Cardiac fibroblast (primary cell): ENCODE results near the gene NUDT7.
A peak's percentile ranks its signal among the peaks of the same experiment; 100 is the strongest.

Experiments used
- DNase-seq, 2 donors: peaks; one replicate each; pipeline versions ENCODE4 v3.0.0 to v3.0.0-alpha.2; 2010; ENCODE audit warnings: low read depth in 2 of 2
- H3K4me3 ChIP-seq, 2 donors: replicated peaks in 1 of 2; 1 replicate in 1 of 2; 2 replicates in 1 of 2; pipeline ENCODE4 v1.5.1; 2011; ENCODE audit warnings: low read depth in 2 of 2, low read length in 2 of 2, mild to moderate bottlenecking in 2 of 2, moderate library complexity in 1 of 2
- TF ChIP-seq, protein P1 (sequence below): IDR thresholded peaks from one replicate; pipeline ENCODE4 v1.5.1; 2011; ENCODE audit warnings: low read depth, mild to moderate bottlenecking, low read length, inconsistent platforms

Gene NUDT7

GRCh38 chr16:77721752-77722308 is 484 bp upstream of the NUDT7 start:
- DNase-seq: no peak
- peak overlapping the region in 1 of 2 donors; percentile 14 for H3K4me3 ChIP-seq
- TF ChIP-seq, protein P1, sequence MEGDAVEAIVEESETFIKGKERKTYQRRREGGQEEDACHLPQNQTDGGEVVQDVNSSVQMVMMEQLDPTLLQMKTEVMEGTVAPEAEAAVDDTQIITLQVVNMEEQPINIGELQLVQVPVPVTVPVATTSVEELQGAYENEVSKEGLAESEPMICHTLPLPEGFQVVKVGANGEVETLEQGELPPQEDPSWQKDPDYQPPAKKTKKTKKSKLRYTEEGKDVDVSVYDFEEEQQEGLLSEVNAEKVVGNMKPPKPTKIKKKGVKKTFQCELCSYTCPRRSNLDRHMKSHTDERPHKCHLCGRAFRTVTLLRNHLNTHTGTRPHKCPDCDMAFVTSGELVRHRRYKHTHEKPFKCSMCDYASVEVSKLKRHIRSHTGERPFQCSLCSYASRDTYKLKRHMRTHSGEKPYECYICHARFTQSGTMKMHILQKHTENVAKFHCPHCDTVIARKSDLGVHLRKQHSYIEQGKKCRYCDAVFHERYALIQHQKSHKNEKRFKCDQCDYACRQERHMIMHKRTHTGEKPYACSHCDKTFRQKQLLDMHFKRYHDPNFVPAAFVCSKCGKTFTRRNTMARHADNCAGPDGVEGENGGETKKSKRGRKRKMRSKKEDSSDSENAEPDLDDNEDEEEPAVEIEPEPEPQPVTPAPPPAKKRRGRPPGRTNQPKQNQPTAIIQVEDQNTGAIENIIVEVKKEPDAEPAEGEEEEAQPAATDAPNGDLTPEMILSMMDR: no peak

GRCh38 chr16:77723108-77723514 is 797 bp downstream of the NUDT7 start:
- H3K4me3 ChIP-seq: peak overlapping the region; percentile 74
- DNase-seq: peak; percentile 42 to 64
- TF ChIP-seq, protein P1: no peak

DNA sequence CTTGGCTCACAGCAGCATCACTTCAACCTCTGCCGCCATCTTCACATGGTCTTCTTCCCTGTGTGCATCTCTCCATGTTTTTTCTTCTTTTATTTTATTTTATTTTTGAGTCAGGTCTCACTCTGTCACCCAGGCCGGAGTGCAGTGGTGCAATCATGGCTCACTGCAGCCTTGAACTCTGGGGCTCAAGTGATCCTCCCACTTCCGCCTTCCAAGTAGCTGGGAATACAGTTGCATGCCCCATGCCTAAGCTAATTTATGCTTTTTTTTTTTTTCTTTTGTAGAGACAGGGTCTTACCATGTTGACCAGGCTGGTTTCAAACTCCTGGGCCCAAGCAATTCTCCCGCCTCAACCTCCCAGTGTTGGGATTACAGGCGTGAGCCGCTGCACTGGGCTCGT is 1.9 kb downstream of the NUDT7 start:
- TF ChIP-seq, protein P1: no peak
- H3K4me3 ChIP-seq: no peak overlapping the region
- no peak for DNase-seq

- no peak overlapping the region for H3K4me3 ChIP-seq
- DNase-seq: no peak
- TF ChIP-seq, protein P1: no peak
These were observed 7.6 kb downstream of the NUDT7 start for GRCh38 chr16:77729951-77730350.

DNA sequence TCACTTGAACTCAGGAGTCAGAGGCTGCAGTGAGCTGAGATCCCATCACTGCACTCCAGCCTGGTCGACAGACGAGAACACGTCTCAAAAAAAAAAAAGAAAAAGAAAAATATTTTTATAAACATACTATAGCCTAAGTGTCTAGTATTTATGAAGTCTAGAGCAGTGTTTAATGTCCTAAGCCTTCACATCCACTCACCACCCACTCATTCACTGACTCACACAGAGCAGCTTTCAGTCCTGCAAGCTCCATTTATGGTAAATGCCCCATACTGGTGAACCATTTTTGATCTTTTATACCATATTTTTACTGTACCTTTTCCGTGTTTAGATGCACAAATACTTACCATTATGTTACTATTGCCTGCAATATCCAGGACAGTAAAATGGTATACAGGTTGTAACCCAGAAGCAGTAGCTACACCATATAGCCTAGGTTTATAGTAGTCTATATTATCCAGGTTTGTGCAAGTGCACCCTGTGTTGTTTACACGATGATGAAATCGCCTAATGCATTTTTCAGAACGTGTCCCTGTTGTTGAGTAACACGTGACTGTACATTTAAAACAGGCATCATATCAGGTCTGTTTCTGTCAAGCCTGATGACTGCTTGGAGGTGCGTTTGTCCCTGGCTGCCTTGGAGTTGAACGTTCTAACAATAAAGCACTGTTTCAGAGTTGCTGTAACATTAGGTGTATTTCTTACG is 10.1 kb downstream of the NUDT7 start:
- H3K4me3 ChIP-seq: no peak overlapping the region
- DNase-seq: peak; percentile 14 to 62
- TF ChIP-seq, protein P1: no peak

- TF ChIP-seq, protein P1: no peak
- no peak overlapping the region for H3K4me3 ChIP-seq
- no peak for DNase-seq
These were observed 14.6 kb downstream of the NUDT7 start for GRCh38 chr16:77736879-77737278.
